Progenitor cell of endocrine pancreas (in vitro differentiated cells): ENCODE results near the gene ZNF585A. TPM values are rescaled to one million over a fixed set of nuclear protein-coding genes. Genes with fewer than 3 reads are reported as not detected.

Experiments used
- DNase-seq: peaks from one replicate; pipeline ENCODE4 v3.0.0; 2021; ENCODE audit warnings: low spot score; ENCODE audit not compliant: unreplicated experiment
- H3K27ac Mint-ChIP-seq: 2 replicates; pipeline ENCODE4 v1.8.0; 2021; ENCODE audit warnings: mild to moderate bottlenecking, moderate library complexity, mixed read lengths
- H3K27me3 Mint-ChIP-seq: 2 replicates; pipeline ENCODE4 v1.8.0; 2021; ENCODE audit warnings: mixed read lengths
- H3K36me3 Mint-ChIP-seq: 2 replicates; pipeline ENCODE4 v1.8.0; 2022; ENCODE audit warnings: mixed read lengths; ENCODE audit not compliant: insufficient read depth
- H3K4me1 Mint-ChIP-seq: 2 replicates; pipeline ENCODE4 v1.8.0; 2021; ENCODE audit warnings: low read depth, mixed read lengths
- H3K4me3 Mint-ChIP-seq: 2 replicates; pipeline ENCODE4 v1.8.0; 2021; ENCODE audit warnings: low read depth, mild to moderate bottlenecking, moderate library complexity, mixed read lengths
- H3K9me3 Mint-ChIP-seq: 2 replicates; pipeline ENCODE4 v1.8.0; 2021; ENCODE audit warnings: low read depth, mixed read lengths
- CTCF ChIP-seq: fragments of 200-600 bp; sonication (generic); IDR thresholded peaks from one replicate; pipeline ENCODE4 v1.5.0; 2021; ENCODE audit warnings: antibody characterized with exemption, mild to moderate bottlenecking; ENCODE audit not compliant: unreplicated experiment
- long read RNA-seq: library from polyadenylated mRNA; unstranded; transcript quantifications from one replicate; pipeline ENCODE4 v2.0.0, GENCODE V29; 2020
- total RNA-seq: library from RNA; stranded (reverse); gene quantifications from 2 replicates; pipeline ENCODE4 v1.2.1, GENCODE V29; 2021

Gene ZNF585A
- 10.8 and 12.5 TPM in 2 replicates for total RNA-seq
- long read RNA-seq, full-length matches to known transcripts, result 37 of 42 reads
- long read RNA-seq, partial matches to known transcripts, result 3 of 42 reads
- long read RNA-seq, other reads (novel, unspliced or antisense), result 2 of 42 reads

- H3K36me3 Mint-ChIP-seq, result peaks cover 27% of the 10 kb centered on the region
- no peaks in the 10 kb centered on the region for H3K4me1 Mint-ChIP-seq
- no peaks in the 10 kb centered on the region for H3K27me3 Mint-ChIP-seq
- DNase-seq, result peak; percentile 71
- no peak within 1 kb of the TSS for H3K4me3 Mint-ChIP-seq
- H3K27ac Mint-ChIP-seq, result no peak within 1 kb of the TSS
- TF ChIP-seq CTCF, result peak; percentile 28
- peaks cover 23% of the 10 kb centered on the region for H3K9me3 Mint-ChIP-seq
Observed at GRCh38 chr19:37172368-37173366, at the start of gene ZNF585A. ZNF585A (minus strand) TSS chr19:37172695; CDS start chr19:37169910, 2,785 bp downstream.

- Mint-ChIP-seq H3K27me3 (no peaks in the 10 kb centered on the region), H3K4me3 (no peak overlapping the region), H3K9me3 (peaks cover 5% of the 10 kb centered on the region), H3K36me3 (peaks cover 26% of the 10 kb centered on the region), H3K27ac (no peak overlapping the region), H3K4me1 (peaks cover 12% of the 10 kb centered on the region)
- DNase-seq, result no peak
- no peak for TF ChIP-seq CTCF
Observed at GRCh38 chr19:37221136-37221535, 48.6 kb upstream of the ZNF585A start.

- no peak for TF ChIP-seq CTCF
- peaks cover 12% of the 10 kb centered on the region for H3K4me1 Mint-ChIP-seq
- H3K27me3 Mint-ChIP-seq, result no peaks in the 10 kb centered on the region
- no peak for DNase-seq
- H3K9me3 Mint-ChIP-seq, result peaks cover 1% of the 10 kb centered on the region
- H3K4me3 Mint-ChIP-seq, result no peak overlapping the region
- no peak overlapping the region for H3K27ac Mint-ChIP-seq
- peaks cover 21% of the 10 kb centered on the region for H3K36me3 Mint-ChIP-seq
Observed at GRCh38 chr19:37220383-37220782, 47.9 kb upstream of the ZNF585A start.

- DNase-seq, result no peak
- H3K4me3 Mint-ChIP-seq, result peak overlapping the region; percentile 87
- H3K9me3 Mint-ChIP-seq, result peaks cover 3% of the 10 kb centered on the region
- peaks cover 17% of the 10 kb centered on the region for H3K36me3 Mint-ChIP-seq
- peak overlapping the region; percentile 94 for H3K27ac Mint-ChIP-seq
- TF ChIP-seq CTCF, result no peak
- H3K27me3 Mint-ChIP-seq, result no peaks in the 10 kb centered on the region
- H3K4me1 Mint-ChIP-seq, result peaks cover 12% of the 10 kb centered on the region
Observed at GRCh38 chr19:37218592-37218935, 46.1 kb upstream of the ZNF585A start.

GRCh38 chr19:37217775-37218591, 45.5 kb upstream of the ZNF585A start, which contains the start of gene ZNF383:
ZNF383 (plus strand) TSS chr19:37218214; CDS start chr19:37230454, 12,240 bp downstream.
- H3K36me3 Mint-ChIP-seq, result peaks cover 14% of the 10 kb centered on the region
- TF ChIP-seq CTCF, result no peak
- peak; percentile 85 for DNase-seq
- H3K9me3 Mint-ChIP-seq, result peaks cover 3% of the 10 kb centered on the region
- H3K4me3 Mint-ChIP-seq, result peak within 1 kb of the TSS; percentile 87
- peaks cover 12% of the 10 kb centered on the region for H3K4me1 Mint-ChIP-seq
- peak within 1 kb of the TSS; percentile 94 for H3K27ac Mint-ChIP-seq
- H3K27me3 Mint-ChIP-seq, result no peaks in the 10 kb centered on the region
